Choroid plexus epithelial cell (primary cell): Measurements from ENCODE around the gene EXOC3L4.
"Not testable (repeated sequence)": the region's sequence is repeated elsewhere in the genome, so short reads cannot be mapped to it uniquely, and the experiment has no call there.

Source experiments
- DNase-seq: peaks from one replicate; pipeline ENCODE4 v3.0.0-alpha.2; 2010; ENCODE audit warnings: low read depth
- H3K4me3 ChIP-seq: 2 replicates; pipeline ENCODE4 v1.5.1; 2011; ENCODE audit warnings: low read depth, mild to moderate bottlenecking, control low read depth, low read length, moderate library complexity
- CTCF ChIP-seq: conservative IDR thresholded peaks from 2 replicates; pipeline ENCODE4 v1.5.1; 2011; ENCODE audit warnings: low read depth, mild to moderate bottlenecking, control low read depth, inconsistent platforms, low read length, moderate library complexity

EXOC3L4 gene

GRCh38 chr14:103115845-103116572, 21.5 kb downstream of the EXOC3L4 start:
- TF ChIP-seq CTCF, result no peak
- H3K4me3 ChIP-seq, result no peak overlapping the region
- DNase-seq, result peak; percentile 74

- no peak for DNase-seq
- TF ChIP-seq CTCF, result no peak
Measured at GRCh38 chr14:103116636-103117035, 22.1 kb downstream of the EXOC3L4 start.

GRCh38 chr14:103117499-103117898, 23.0 kb downstream of the EXOC3L4 start:
- not testable (repeated sequence) for DNase-seq, H3K4me3 ChIP-seq

More at GRCh38 chr14:103116636-103117035, 22.1 kb downstream of the EXOC3L4 start:
- no peak overlapping the region for H3K4me3 ChIP-seq

GRCh38 chr14:103118018-103118662, 23.6 kb downstream of the EXOC3L4 start:
- no peak overlapping the region for H3K4me3 ChIP-seq
- TF ChIP-seq CTCF, result no peak
- no peak for DNase-seq

- TF ChIP-seq CTCF, result no peak
- no peak overlapping the region for H3K4me3 ChIP-seq
- no peak for DNase-seq
Measured at GRCh38 chr14:103118663-103119404, 24.3 kb downstream of the EXOC3L4 start.

GRCh38 chr14:103119527-103119926, 25.0 kb downstream of the EXOC3L4 start:
- DNase-seq, result not testable (repeated sequence)

GRCh38 chr14:103121121-103121845, 26.8 kb downstream of the EXOC3L4 start:
- H3K4me3 ChIP-seq, result no peak overlapping the region
- no peak for TF ChIP-seq CTCF
- DNase-seq, result no peak

More at GRCh38 chr14:103119527-103119926, 25.0 kb downstream of the EXOC3L4 start:
- not testable (repeated sequence) for H3K4me3 ChIP-seq
